Lower leg skin (tissue), 4 donors: ENCODE results near the gene CRELD2. TPM values are rescaled to one million over a fixed set of nuclear protein-coding genes. Genes with fewer than 3 reads are reported as not detected.

Source experiments
- DNase-seq, 2 donors: peaks; one replicate each; pipeline ENCODE4 v3.0.0-alpha.2; 2019; ENCODE audit warnings: low spot score in 2 of 2
- H3K4me3 ChIP-seq: fragments of 200-600 bp; sonication (generic); 2 replicates; pipeline ENCODE4 v1.5.1; 2017; ENCODE audit warnings: mild to moderate bottlenecking, low read depth; ENCODE audit not compliant: poor library complexity, severe bottlenecking
- CTCF ChIP-seq, 3 donors: fragments of 450-650 bp; IDR thresholded peaks; one replicate each; pipeline ENCODE4 v1.5.1; 2016; ENCODE audit warnings: antibody characterized with exemption in 3 of 3, mild to moderate bottlenecking in 3 of 3, moderate library complexity in 2 of 3
- POLR2A ChIP-seq, 2 donors: fragments of 450-650 bp; IDR thresholded peaks; one replicate each; pipeline ENCODE4 v1.6.1; 2016 to 2017; ENCODE audit warnings: antibody characterized with exemption in 2 of 2, mild to moderate bottlenecking in 1 of 2, moderate library complexity in 1 of 2
- WGBS, 2 donors: methylation state at CpG; one replicate each; pipeline ENCODE4 v1.1.5; 2018; 5-methylcytosine and 5-hydroxymethylcytosine counted together
- intact Hi-C: fragments of 100-400 bp; cut with DNase I; formaldehyde crosslinking; loops from one replicate; pipeline ENCODE4 v1.15.0; 2023; ENCODE audit warnings: low total_unique reads
- total RNA-seq, 4 donors: library from RNA; depleted of rRNA; stranded (reverse); fragments of >200 nt; gene quantifications; one replicate each; pipeline ENCODE4 v1.1.0, GENCODE V29; 2016

CRELD2 gene
- total RNA-seq, 4 donors from 2014 or later = 9.1 to 28.0 (median 18.0) TPM

- TF ChIP-seq CTCF (IDR thresholded peaks at IDR 0.05) (no peak), POLR2A (IDR thresholded peaks at IDR 0.05) (no peak)
- WGBS, 2 donors = 63 to 64% methylated on average over 13 to 18 of the region's 18 CpGs
- DNase-seq = no peak
- intact Hi-C loops = no loop called here
- no peak overlapping the region for H3K4me3 ChIP-seq
Measured at GRCh38 chr22:49950396-49950994, 32.1 kb downstream of the CRELD2 start.

- peak in 1 of 2 donors; percentile 86 for DNase-seq
- no peak overlapping the region for H3K4me3 ChIP-seq
- TF ChIP-seq POLR2A (IDR thresholded peaks at IDR 0.05) = no peak
- TF ChIP-seq CTCF (IDR thresholded peaks at IDR 0.05) = no peak
- intact Hi-C loops = no loop called here
- WGBS, 2 donors = 42 to 53% methylated on average over 28 of the region's 28 CpGs
Measured at GRCh38 chr22:49951000-49951677, 32.7 kb downstream of the CRELD2 start.

GRCh38 chr22:49951678-49951985 lies 33.2 kb downstream of the CRELD2 start:
- TF ChIP-seq POLR2A (IDR thresholded peaks at IDR 0.05) = no peak
- no peak for TF ChIP-seq CTCF (IDR thresholded peaks at IDR 0.05)
- intact Hi-C loops = no loop called here
- DNase-seq = no peak
- H3K4me3 ChIP-seq = no peak overlapping the region
- WGBS, 2 donors = 45 to 79% methylated on average over 2 to 4 of the region's 4 CpGs

- no peak for DNase-seq
- TF ChIP-seq POLR2A (IDR thresholded peaks at IDR 0.05) = no peak
- TF ChIP-seq CTCF (IDR thresholded peaks at IDR 0.05) = peak in 1 of 3 donors; percentile 89
- intact Hi-C loops = no loop called here
- WGBS, 2 donors = 58 to 69% methylated on average over 24 of the region's 24 CpGs
- no peak overlapping the region for H3K4me3 ChIP-seq
Measured at GRCh38 chr22:49951986-49952896, 33.8 kb downstream of the CRELD2 start.

- intact Hi-C loops = no loop called here
- whole genome bisulfite sequencing, 2 donors = 68 to 71% methylated on average over 13 to 15 of the region's 20 CpGs
- no peak overlapping the region for H3K4me3 ChIP-seq
- DNase-seq = no peak
- TF ChIP-seq CTCF (IDR thresholded peaks at IDR 0.05) (no peak), POLR2A (IDR thresholded peaks at IDR 0.05) (no peak)
Measured at GRCh38 chr22:49953027-49953679, 34.7 kb downstream of the CRELD2 start.
